ENCODE results near the gene EFCAB14.

- no peak for TF ChIP-seq CTCF (IDR thresholded peaks at IDR 0.05 in 2 of 3, conservative IDR thresholded peaks at IDR 0.05 in 1 of 3; ENCODE audit: borderline replicate concordance in 1 of 3, insufficient read depth in 1 of 3, low read depth in 2 of 3, low read length in 2 of 3)
- no peak for TF ChIP-seq POLR2A (IDR thresholded peaks at IDR 0.05; ENCODE audit: borderline replicate concordance, extremely low read depth, insufficient read depth, insufficient read length)
- no peak for TF ChIP-seq MAX (IDR thresholded peaks at IDR 0.05)
- no peak for TF ChIP-seq EZH2 (IDR thresholded peaks at IDR 0.05)
- no peak for TF ChIP-seq JUND (IDR thresholded peaks at IDR 0.05)
- no peak for TF ChIP-seq EZH2phosphoT487 (IDR thresholded peaks at IDR 0.05; ENCODE audit: borderline replicate concordance)
- no peak for TF ChIP-seq POLR2AphosphoS5 (IDR thresholded peaks at IDR 0.05; ENCODE audit: low read depth, low read length)
- no peak for TF ChIP-seq REST (IDR thresholded peaks at IDR 0.05; ENCODE audit: low read depth)
- TF ChIP-seq ZBTB33 (IDR thresholded peaks at IDR 0.05; ENCODE audit: extremely low read depth, insufficient replicate concordance, low read length), result no peak
- TF ChIP-seq ZFX (IDR thresholded peaks at IDR 0.05), result no peak
Observed at GRCh38 chr1:46703927-46704641, 14.8 kb downstream of the EFCAB14 start.
